Measurements from ENCODE around the gene CD19.

- TF ChIP-seq, protein P1, sequence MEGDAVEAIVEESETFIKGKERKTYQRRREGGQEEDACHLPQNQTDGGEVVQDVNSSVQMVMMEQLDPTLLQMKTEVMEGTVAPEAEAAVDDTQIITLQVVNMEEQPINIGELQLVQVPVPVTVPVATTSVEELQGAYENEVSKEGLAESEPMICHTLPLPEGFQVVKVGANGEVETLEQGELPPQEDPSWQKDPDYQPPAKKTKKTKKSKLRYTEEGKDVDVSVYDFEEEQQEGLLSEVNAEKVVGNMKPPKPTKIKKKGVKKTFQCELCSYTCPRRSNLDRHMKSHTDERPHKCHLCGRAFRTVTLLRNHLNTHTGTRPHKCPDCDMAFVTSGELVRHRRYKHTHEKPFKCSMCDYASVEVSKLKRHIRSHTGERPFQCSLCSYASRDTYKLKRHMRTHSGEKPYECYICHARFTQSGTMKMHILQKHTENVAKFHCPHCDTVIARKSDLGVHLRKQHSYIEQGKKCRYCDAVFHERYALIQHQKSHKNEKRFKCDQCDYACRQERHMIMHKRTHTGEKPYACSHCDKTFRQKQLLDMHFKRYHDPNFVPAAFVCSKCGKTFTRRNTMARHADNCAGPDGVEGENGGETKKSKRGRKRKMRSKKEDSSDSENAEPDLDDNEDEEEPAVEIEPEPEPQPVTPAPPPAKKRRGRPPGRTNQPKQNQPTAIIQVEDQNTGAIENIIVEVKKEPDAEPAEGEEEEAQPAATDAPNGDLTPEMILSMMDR (optimal IDR thresholded peaks at IDR 0.05 in 1 of 3, IDR thresholded peaks at IDR 0.05 in 1 of 3, conservative IDR thresholded peaks at IDR 0.05 in 1 of 3; ENCODE audit: extremely low read depth in 1 of 3, insufficient read depth in 2 of 3, low read length in 3 of 3), result no peak
- no peak for TF ChIP-seq EZH2 (IDR thresholded peaks at IDR 0.05; ENCODE audit: low read length)
Measured at GRCh38 chr16:28980929-28981328, 49.2 kb downstream of the CD19 start.
